ENCODE data around the gene GCLM. TPM values are rescaled to one million over a fixed set of nuclear protein-coding genes. Genes with fewer than 3 reads are reported as not detected.
A peak's percentile ranks its signal among the peaks of the same experiment; 100 is the strongest.

Gene GCLM
- polyA plus RNA-seq, 1 donor (not counting 4 experiments of a cell fraction or from before 2014, with no cell fraction given) = 41.8 TPM

GRCh38 chr1:93878889-93879586, 30.2 kb downstream of the GCLM start, which contains the start of gene DNTTIP2:
DNTTIP2 (minus strand) TSS chr1:93879206; CDS start chr1:93879148, 58 bp downstream.
- H3K9me3 ChIP-seq (ENCODE audit: control insufficient read depth, low read depth, low read length) = no peaks in the 10 kb centered on the region
- H4K20me1 ChIP-seq (ENCODE audit: control insufficient read depth, extremely low read depth, insufficient read depth, low read length) = peaks cover 2% of the 10 kb centered on the region
- H2AFZ ChIP-seq (ENCODE audit: control insufficient read depth, low read length) = peak within 1 kb of the TSS; percentile 99
- peak within 1 kb of the TSS; percentile 95 for H3K27ac ChIP-seq (ENCODE audit: control insufficient read depth, insufficient read depth, low read length)
- TF ChIP-seq EZH2 (IDR thresholded peaks at IDR 0.05; ENCODE audit: low read length) (no peak), CTCF (optimal IDR thresholded peaks at IDR 0.05 in 1 of 3, IDR thresholded peaks at IDR 0.05 in 1 of 3, conservative IDR thresholded peaks at IDR 0.05 in 1 of 3; ENCODE audit: extremely low read depth in 1 of 3, insufficient read depth in 2 of 3, low read length in 3 of 3) (no peak)
- H3K4me3 ChIP-seq (ENCODE audit: control insufficient read depth in 2 of 3, extremely low read depth in 1 of 3, insufficient read depth in 2 of 3, low read depth in 1 of 3, low read length in 3 of 3) = peak within 1 kb of the TSS; percentile 75 to 92 (median 87)
- dilution Hi-C loops (cut with MboI; ENCODE audit: extremely low pct_ligation_motif_present, low sequenced_read_pairs) = no loop called here
- H3K36me3 ChIP-seq (ENCODE audit: control insufficient read depth in 2 of 2, extremely low read depth in 1 of 2, insufficient read depth in 2 of 2, low read length in 2 of 2) = peaks cover 8 to 28% of the 10 kb centered on the region in 2 experiments
- H3K9me1 ChIP-seq (ENCODE audit: control insufficient read depth, extremely low read depth, insufficient read depth, low read length) = no peaks in the 10 kb centered on the region
- peak within 1 kb of the TSS; percentile 95 for H3K4me2 ChIP-seq (ENCODE audit: control insufficient read depth, extremely low read depth, insufficient read depth, low read depth, low read length)
- FAIRE-seq (peak; percentile 83), DNase-seq (ENCODE audit: low read depth, low spot score) (no peak)
- H3K4me1 ChIP-seq (ENCODE audit: control insufficient read depth, extremely low read depth, insufficient read depth, low read length) = peaks cover 23% of the 10 kb centered on the region
- no peaks in the 10 kb centered on the region for H3K27me3 ChIP-seq (ENCODE audit: control insufficient read depth, extremely low read depth, insufficient read depth, low read length)
- peak within 1 kb of the TSS; percentile 98 for H3K9ac ChIP-seq (ENCODE audit: control insufficient read depth, extremely low read depth, insufficient read depth, low read length)
- peaks cover 47% of the 10 kb centered on the region for H3K79me2 ChIP-seq (ENCODE audit: control insufficient read depth, insufficient read depth, low read length)

- Histone ChIP-seq H3K79me2 (ENCODE audit: control insufficient read depth, insufficient read depth, low read length) (peaks cover 48% of the 10 kb centered on the region), H3K36me3 (ENCODE audit: control insufficient read depth in 2 of 2, extremely low read depth in 1 of 2, insufficient read depth in 2 of 2, low read length in 2 of 2) (peaks cover 8 to 29% of the 10 kb centered on the region in 2 experiments), H3K27me3 (ENCODE audit: control insufficient read depth, extremely low read depth, insufficient read depth, low read length) (no peaks in the 10 kb centered on the region), H4K20me1 (ENCODE audit: control insufficient read depth, extremely low read depth, insufficient read depth, low read length) (peaks cover 2% of the 10 kb centered on the region), H3K4me1 (ENCODE audit: control insufficient read depth, extremely low read depth, insufficient read depth, low read length) (peaks cover 23% of the 10 kb centered on the region), H2AFZ (ENCODE audit: control insufficient read depth, low read length) (peak overlapping the region; percentile 85), H3K4me3 (ENCODE audit: control insufficient read depth in 2 of 3, extremely low read depth in 1 of 3, insufficient read depth in 2 of 3, low read depth in 1 of 3, low read length in 3 of 3) (peak overlapping the region; percentile 75 to 92 (median 87)), H3K9ac (ENCODE audit: control insufficient read depth, extremely low read depth, insufficient read depth, low read length) (peak overlapping the region; percentile 98), H3K27ac (ENCODE audit: control insufficient read depth, insufficient read depth, low read length) (peak overlapping the region; percentile 95), H3K9me1 (ENCODE audit: control insufficient read depth, extremely low read depth, insufficient read depth, low read length) (no peaks in the 10 kb centered on the region), H3K9me3 (ENCODE audit: control insufficient read depth, low read depth, low read length) (no peaks in the 10 kb centered on the region), H3K4me2 (ENCODE audit: control insufficient read depth, extremely low read depth, insufficient read depth, low read depth, low read length) (peak overlapping the region; percentile 85)
- TF ChIP-seq CTCF (optimal IDR thresholded peaks at IDR 0.05 in 1 of 3, IDR thresholded peaks at IDR 0.05 in 1 of 3, conservative IDR thresholded peaks at IDR 0.05 in 1 of 3; ENCODE audit: extremely low read depth in 1 of 3, insufficient read depth in 2 of 3, low read length in 3 of 3) (no peak), EZH2 (IDR thresholded peaks at IDR 0.05; ENCODE audit: low read length) (no peak)
- DNase-seq (ENCODE audit: low read depth, low spot score) = peak; percentile 42
- dilution Hi-C loops (cut with MboI; ENCODE audit: extremely low pct_ligation_motif_present, low sequenced_read_pairs) = no loop called here
- FAIRE-seq = no peak
These were observed 30.7 kb downstream of the GCLM start for GRCh38 chr1:93878501-93878888.
